ENCODE measurements around the gene RPS27. TPM values are rescaled to one million over a fixed set of nuclear protein-coding genes. Genes with fewer than 3 reads are reported as not detected.
"Not testable (repeated sequence)": the region's sequence is repeated elsewhere in the genome, so short reads cannot be mapped to it uniquely, and the experiment has no call there.

The RPS27 gene
- polyA plus RNA-seq, 1 donor from 2014 or later, result 2,235 TPM

DNA sequence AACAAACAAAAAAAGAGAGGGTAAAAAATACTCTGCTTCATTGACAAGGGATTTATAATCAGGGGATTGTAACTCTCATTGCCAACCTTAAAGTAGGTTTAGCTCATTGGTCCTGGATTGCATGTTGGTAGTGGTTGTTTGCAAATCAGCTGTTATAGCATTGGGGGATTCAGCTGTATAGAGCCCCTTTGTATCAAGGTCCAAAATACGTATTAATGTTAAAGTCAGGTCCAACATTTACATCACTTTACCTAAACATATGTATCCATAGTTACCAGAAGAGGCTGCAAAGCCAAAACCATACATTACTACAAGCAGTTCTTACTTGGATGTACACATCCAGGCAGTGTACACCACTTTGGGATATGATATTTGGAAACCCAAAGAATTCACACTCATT lies 29.4 kb downstream of the RPS27 start:
- Histone ChIP-seq H3K9me2 (ENCODE audit: insufficient read depth, low read length) (no peaks in the 10 kb centered on the region), H3K9me3 (ENCODE audit: low read length) (no peaks in the 10 kb centered on the region), H3K36me3 (ENCODE audit: insufficient read depth, low read length) (no peaks in the 10 kb centered on the region), H3K27me3 (ENCODE audit: insufficient read depth, low read depth, low read length) (no peaks in the 10 kb centered on the region), H3F3A (ENCODE audit: insufficient read depth, low read length, poor library complexity, severe bottlenecking) (no peaks in the 10 kb centered on the region), H3K79me2 (replicated peaks; ENCODE audit: insufficient read depth, low read length) (no peaks in the 10 kb centered on the region), H3K4me2 (ENCODE audit: low read length) (no peak overlapping the region), H3K27ac (ENCODE audit: low read length) (no peak overlapping the region), H3K4me3 (ENCODE audit: low read length) (no peak overlapping the region), H3K9ac (ENCODE audit: low read length) (no peak overlapping the region), H4K20me1 (ENCODE audit: insufficient read depth) (no peaks in the 10 kb centered on the region), H2AFZ (ENCODE audit: low read depth, low read length) (no peak overlapping the region)
- TF ChIP-seq, protein P1, sequence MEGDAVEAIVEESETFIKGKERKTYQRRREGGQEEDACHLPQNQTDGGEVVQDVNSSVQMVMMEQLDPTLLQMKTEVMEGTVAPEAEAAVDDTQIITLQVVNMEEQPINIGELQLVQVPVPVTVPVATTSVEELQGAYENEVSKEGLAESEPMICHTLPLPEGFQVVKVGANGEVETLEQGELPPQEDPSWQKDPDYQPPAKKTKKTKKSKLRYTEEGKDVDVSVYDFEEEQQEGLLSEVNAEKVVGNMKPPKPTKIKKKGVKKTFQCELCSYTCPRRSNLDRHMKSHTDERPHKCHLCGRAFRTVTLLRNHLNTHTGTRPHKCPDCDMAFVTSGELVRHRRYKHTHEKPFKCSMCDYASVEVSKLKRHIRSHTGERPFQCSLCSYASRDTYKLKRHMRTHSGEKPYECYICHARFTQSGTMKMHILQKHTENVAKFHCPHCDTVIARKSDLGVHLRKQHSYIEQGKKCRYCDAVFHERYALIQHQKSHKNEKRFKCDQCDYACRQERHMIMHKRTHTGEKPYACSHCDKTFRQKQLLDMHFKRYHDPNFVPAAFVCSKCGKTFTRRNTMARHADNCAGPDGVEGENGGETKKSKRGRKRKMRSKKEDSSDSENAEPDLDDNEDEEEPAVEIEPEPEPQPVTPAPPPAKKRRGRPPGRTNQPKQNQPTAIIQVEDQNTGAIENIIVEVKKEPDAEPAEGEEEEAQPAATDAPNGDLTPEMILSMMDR (IDR thresholded peaks at IDR 0.05; ENCODE audit: poor library complexity, severe bottlenecking), result no peak
- TF ChIP-seq EZH2 (IDR thresholded peaks at IDR 0.05; ENCODE audit: borderline replicate concordance, insufficient read depth, low read length, poor library complexity, severe bottlenecking) (no peak), RAD21 (conservative IDR thresholded peaks at IDR 0.05) (no peak), TAF1 (IDR thresholded peaks at IDR 0.05; ENCODE audit: low read depth) (no peak), SMC3 (conservative IDR thresholded peaks at IDR 0.05; ENCODE audit: poor library complexity) (no peak), EP300 (conservative IDR thresholded peaks at IDR 0.05; ENCODE audit: poor library complexity, severe bottlenecking) (no peak), MXI1 (conservative IDR thresholded peaks at IDR 0.05; ENCODE audit: poor library complexity, severe bottlenecking) (no peak), POLR2AphosphoS5 (IDR thresholded peaks at IDR 0.05) (no peak)
- TF ChIP-seq, protein P2, sequence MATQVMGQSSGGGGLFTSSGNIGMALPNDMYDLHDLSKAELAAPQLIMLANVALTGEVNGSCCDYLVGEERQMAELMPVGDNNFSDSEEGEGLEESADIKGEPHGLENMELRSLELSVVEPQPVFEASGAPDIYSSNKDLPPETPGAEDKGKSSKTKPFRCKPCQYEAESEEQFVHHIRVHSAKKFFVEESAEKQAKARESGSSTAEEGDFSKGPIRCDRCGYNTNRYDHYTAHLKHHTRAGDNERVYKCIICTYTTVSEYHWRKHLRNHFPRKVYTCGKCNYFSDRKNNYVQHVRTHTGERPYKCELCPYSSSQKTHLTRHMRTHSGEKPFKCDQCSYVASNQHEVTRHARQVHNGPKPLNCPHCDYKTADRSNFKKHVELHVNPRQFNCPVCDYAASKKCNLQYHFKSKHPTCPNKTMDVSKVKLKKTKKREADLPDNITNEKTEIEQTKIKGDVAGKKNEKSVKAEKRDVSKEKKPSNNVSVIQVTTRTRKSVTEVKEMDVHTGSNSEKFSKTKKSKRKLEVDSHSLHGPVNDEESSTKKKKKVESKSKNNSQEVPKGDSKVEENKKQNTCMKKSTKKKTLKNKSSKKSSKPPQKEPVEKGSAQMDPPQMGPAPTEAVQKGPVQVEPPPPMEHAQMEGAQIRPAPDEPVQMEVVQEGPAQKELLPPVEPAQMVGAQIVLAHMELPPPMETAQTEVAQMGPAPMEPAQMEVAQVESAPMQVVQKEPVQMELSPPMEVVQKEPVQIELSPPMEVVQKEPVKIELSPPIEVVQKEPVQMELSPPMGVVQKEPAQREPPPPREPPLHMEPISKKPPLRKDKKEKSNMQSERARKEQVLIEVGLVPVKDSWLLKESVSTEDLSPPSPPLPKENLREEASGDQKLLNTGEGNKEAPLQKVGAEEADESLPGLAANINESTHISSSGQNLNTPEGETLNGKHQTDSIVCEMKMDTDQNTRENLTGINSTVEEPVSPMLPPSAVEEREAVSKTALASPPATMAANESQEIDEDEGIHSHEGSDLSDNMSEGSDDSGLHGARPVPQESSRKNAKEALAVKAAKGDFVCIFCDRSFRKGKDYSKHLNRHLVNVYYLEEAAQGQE (IDR thresholded peaks at IDR 0.05; ENCODE audit: borderline replicate concordance), result no peak

DNA sequence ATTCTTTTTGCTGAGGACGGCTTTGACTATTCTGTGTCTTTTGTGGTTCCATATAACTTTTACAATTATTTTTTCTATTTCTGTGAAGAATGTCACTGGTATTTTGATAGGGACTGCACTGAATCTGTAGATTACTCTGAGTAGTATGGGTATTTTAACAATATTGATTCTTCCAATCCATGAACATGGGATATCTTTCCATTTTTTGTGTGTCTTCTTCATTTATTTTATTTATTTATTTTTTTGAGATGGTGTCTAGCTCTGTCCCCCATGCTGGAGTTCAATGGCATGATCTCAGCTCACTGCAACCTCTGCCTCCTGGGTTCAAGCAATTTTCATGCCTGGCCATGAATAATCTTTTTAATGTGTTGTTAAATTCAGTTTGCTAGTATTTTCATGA lies 43.1 kb downstream of the RPS27 start:
- H3F3A ChIP-seq (ENCODE audit: insufficient read depth, low read length, poor library complexity, severe bottlenecking); H3K27me3 ChIP-seq (ENCODE audit: insufficient read depth, low read depth, low read length); H3K9me3 ChIP-seq (ENCODE audit: low read length); H3K4me3 ChIP-seq (ENCODE audit: low read length); H3K36me3 ChIP-seq (ENCODE audit: insufficient read depth, low read length); H3K9me2 ChIP-seq (ENCODE audit: insufficient read depth, low read length); H3K27ac ChIP-seq (ENCODE audit: low read length); H3K9ac ChIP-seq (ENCODE audit: low read length); H3K4me2 ChIP-seq (ENCODE audit: low read length); H3K79me2 ChIP-seq (replicated peaks; ENCODE audit: insufficient read depth, low read length); H4K20me1 ChIP-seq (ENCODE audit: insufficient read depth); H2AFZ ChIP-seq (ENCODE audit: low read depth, low read length): not testable (repeated sequence)

Small RNA genes within 50 kb of the gene (small RNA-seq; reads per million reads assigned to genes)
- 0 to 0.82 (median 0) reads per million in 3 experiments for gene MIR6737
- 0 reads per million in 3 experiments for gene RNU6-179P

Other genes starting within 250 kb of the RPS27 start
- 30.6 and 38.2 TPM in 2 replicates for gene SLC27A3, start 215.4 kb upstream of the RPS27 start, polyA plus RNA-seq
- gene GATAD2B, start 67.8 kb upstream of the RPS27 start, polyA plus RNA-seq, result 12.0 and 12.8 TPM in 2 replicates
- gene DENND4B, start 44.0 kb upstream of the RPS27 start, polyA plus RNA-seq, result 25.3 and 30.9 TPM in 2 replicates
- 12.1 and 14.0 TPM in 2 replicates for gene CRTC2, start 32.1 kb upstream of the RPS27 start, polyA plus RNA-seq
- gene SLC39A1, start 27.2 kb upstream of the RPS27 start, polyA plus RNA-seq, result 35.2 and 39.9 TPM in 2 replicates
- gene CREB3L4, start 22.9 kb upstream of the RPS27 start, polyA plus RNA-seq, result 12.4 and 18.0 TPM in 2 replicates
- 257 and 265 TPM in 2 replicates for gene JTB, start 13.1 kb upstream of the RPS27 start, polyA plus RNA-seq
- gene RAB13, start 4.4 kb upstream of the RPS27 start, polyA plus RNA-seq, result 0.53 TPM in 1 of 2 replicates, not detected in the other
- 0.09 TPM in 1 of 2 replicates, not detected in the other for gene NUP210L, start 164.3 kb downstream of the RPS27 start, polyA plus RNA-seq
- gene TPM3, start 201.3 kb downstream of the RPS27 start, polyA plus RNA-seq, result 339 and 356 TPM in 2 replicates
- not detected in 2 replicates for gene CFAP141, start 215.6 kb downstream of the RPS27 start, polyA plus RNA-seq
- 41.4 and 44.7 TPM in 2 replicates for gene UBAP2L, start 230.2 kb downstream of the RPS27 start, polyA plus RNA-seq

Measured in neural cell (in vitro differentiated cells).